DLD1 (cell line): ENCODE data around the gene MALRD1.

ENCODE experiments used
- in situ Hi-C: cut with HindIII; loops from 2 replicates; pipeline ENCODE4 v1.10.0; 2017; ENCODE audit warnings: low sequenced_read_pairs

Gene MALRD1

DNA sequence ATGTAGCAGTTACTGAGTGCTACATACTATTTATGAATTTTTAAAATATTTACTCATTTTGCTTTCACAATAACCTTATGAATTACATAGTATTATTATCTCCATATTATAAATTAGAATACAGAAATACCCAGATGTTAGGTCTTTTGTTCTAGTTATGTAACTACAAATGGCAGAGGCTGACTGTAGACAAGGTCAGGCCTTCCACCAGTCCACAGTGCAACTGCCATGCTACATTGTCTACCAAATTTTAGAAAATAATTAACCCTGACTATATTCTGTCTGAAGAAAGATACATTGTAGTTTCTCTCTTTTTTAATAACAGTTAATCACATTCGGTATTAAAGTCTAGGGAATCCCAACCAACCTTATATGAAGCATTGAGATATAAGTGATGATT, 280.9 kb downstream of the MALRD1 start:
- in situ Hi-C loops, result no loop called here

DNA sequence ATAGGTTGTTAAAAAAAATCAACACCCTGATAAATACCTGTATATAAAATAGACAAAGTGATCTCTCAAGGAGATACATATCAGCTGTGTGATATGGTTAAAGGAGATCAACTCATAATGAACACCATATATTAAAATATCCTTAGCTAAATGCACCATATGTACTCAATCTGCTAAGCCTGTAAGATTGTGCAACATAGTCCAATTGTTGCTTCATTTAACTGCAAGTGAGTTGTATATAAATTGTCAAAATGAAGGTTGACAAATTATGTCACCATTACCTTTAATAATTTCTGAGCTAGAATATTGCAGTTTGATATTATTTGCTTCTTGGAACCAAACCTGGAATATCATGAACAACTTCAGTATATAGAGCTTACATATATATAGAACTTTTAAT, 283.7 kb downstream of the MALRD1 start:
- in situ Hi-C loops, result no loop called here

DNA sequence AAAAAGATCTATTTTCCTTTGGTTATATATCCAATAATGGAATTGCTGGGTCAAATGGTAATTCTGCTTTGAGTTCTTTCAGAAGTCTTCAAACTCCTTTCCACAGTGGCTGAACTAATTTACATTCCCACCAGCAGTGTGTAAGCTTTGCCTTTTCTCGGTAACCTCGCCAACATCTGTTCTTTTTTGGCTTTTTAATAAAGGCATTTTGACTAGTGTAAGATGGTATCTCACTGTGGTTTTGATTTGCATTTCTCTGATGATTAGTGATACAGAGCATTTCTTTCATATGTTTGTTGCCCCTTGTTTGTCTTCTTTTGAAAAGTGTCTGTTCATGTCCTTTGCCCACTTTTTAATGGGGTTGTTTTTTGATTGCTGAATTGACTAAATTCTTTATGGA, 285.0 kb downstream of the MALRD1 start:
- in situ Hi-C loops, result no loop called here

DNA sequence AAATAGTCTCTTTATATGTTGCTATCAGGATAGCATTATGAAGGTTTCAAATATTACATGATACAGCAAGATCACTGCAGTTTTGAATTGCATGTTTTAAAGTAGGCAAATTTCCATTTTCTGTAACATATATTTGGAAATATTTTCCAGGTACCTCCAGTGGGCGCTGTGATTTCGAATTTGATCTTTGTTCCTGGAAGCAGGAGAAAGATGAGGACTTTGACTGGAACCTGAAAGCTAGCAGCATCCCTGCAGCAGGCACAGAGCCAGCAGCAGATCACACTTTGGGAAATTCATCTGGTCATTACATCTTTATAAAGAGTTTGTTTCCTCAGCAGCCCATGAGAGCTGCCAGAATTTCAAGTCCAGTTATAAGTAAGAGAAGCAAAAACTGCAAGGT, 299.0 kb downstream of the MALRD1 start:
- in situ Hi-C loops, result no loop called here

DNA sequence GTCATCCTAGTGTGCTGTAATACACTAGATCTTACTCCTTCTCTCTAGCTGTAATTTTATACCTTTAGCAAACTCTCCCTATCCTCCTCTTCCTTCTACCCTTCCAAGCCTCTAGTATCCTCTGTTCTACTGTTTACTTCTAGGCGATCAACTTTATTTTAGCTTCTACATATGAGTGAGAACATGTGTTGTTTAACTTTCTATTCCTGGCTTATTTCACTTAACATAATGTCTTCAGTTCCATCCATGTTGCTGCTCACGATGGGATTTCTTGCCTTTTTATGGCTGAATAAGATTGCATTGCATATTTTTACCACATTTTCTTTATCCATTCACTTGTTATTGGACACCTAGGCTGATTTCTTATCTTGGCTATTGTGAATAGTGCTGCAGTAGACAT, 318.6 kb downstream of the MALRD1 start:
- in situ Hi-C loops, result no loop called here

DNA sequence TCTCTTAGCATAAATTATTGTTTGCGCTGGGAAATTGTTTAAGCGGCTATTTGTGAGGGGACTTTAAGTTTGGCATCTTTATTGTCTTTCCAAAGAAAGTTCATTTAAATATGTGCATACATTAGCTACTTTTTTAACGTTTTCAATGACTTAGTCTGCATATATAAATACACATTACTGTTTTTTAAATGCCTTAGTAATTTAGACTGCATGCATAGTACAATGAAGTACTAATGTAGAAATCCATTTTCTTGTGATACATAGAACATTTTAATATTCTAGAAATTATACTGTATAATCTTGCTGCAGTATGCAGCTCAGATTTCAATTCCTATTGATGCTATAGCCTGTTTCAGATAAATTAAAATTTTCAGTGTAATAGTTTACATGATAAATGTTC, 325.4 kb downstream of the MALRD1 start:
- in situ Hi-C loops, result no loop called here

DNA sequence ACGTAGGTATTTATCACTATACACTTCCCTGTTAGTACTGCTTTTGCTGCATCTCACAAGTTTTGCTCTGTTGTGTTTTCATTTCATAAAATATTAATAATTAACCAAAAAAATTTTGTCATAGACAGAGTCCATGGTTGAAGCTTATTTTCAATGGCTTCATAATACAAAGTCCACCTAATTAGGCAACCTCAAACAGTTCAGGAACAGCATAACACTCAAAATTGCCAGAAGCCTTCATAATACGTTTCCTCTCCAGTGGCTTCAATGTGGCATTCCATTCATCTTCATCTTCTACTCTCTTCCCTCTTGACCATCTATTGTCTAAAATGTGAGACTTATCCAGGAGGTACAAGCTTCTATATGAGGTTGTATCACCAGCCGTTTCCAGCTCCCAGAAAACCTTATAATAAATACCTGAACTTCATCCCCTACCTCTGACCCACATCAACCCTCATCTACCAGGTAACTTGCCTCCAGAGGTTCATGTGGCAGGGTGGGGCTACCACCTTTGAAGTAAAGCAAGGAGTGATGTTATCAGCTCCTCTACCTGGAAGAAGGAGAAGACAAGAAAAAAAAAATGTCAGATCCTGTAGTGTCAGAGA, 337.3 kb downstream of the MALRD1 start:
- in situ Hi-C loops, result no loop called here

DNA sequence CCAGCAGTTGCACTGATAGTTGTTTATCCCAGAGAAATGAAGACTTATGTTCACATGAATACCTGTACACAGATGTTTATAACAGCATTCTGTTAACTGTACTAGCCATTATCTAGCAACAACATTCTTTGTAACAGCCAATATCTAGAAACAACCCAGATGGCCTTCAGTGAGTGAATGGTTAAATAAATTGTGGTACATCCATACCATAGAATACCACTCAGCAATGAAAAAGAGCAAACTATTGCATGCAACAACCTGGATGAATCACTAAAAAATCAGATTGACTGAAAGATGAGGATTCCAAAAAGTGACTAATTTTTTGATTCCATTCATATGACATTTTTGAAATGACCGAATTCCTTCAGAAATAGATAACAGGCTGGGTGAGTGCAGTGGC, 360.3 kb downstream of the MALRD1 start:
- in situ Hi-C loops, result no loop called here

DNA sequence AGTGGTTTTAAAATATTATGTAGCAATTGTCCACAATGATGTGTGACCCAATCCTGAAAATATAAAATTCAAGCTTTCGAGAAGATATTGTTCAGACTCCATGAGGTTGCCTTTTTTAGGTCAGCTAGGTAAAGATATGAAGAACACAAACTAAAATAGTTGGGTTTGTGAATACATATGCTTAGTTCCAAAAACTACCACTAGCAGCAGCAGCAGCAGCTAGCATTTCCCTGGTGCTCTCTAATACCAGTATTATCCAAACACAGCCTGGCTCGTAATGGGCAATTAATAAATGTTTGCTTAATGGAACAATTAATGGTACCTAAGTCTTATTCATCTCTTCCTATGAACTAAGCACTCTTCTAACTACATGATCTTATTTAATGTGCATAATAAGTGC, 362.5 kb downstream of the MALRD1 start:
- in situ Hi-C loops, result no loop called here

DNA sequence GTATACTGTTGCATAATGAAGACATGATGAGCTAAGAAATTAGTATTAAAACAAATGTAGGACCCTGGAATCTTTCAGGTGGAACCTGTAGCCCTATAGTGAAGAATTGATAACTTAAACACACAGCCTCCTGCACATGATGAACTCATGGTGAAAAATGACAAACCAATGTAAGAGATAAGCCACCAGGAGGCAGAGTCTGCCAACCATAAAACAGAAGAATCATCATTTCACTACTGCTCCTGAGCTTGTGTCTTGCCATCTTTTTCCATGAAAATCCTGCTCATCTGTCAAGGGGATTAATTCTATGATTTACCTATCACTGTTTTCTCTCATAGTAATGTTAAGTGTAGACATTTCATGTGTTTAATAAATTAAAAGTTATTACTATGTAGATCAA, 363.9 kb downstream of the MALRD1 start:
- in situ Hi-C loops, result no loop called here

DNA sequence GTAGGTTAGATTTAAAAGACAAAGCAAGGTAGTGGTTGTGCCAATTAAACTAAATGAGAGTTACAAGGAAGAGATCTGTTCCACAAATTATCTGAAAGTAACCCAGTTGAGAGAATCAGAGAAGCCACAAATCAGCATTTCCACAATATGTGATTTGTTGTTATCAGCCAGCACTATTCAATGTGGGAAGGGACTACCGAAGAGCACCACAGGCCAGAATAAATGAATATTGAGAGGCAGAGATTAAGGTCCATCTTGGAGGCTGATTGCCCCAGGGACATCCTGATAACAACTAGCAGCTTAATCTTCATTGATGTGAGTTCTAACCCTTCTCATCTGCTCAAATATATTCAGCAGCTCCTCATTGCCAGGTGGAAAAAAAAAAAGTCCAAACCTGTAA, 367.6 kb downstream of the MALRD1 start:
- in situ Hi-C loops, result no loop called here

DNA sequence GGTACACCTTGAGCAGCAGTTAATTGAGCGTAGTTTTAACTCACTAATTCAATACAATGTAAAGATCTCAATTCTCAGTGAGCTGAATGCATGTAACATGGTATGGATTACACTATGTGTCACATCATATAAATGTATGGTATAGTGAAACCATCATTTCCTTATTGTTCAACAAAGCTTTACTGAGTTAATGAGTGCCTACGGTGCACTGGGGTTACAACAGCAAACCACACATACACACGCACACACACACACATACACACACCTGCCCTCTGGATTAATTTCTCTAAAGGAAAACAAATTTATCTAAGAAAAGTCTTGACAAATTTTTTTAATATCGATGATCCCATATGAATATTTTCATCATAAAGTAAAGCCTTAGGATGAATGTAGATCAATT, 369.1 kb downstream of the MALRD1 start:
- in situ Hi-C loops, result no loop called here

DNA sequence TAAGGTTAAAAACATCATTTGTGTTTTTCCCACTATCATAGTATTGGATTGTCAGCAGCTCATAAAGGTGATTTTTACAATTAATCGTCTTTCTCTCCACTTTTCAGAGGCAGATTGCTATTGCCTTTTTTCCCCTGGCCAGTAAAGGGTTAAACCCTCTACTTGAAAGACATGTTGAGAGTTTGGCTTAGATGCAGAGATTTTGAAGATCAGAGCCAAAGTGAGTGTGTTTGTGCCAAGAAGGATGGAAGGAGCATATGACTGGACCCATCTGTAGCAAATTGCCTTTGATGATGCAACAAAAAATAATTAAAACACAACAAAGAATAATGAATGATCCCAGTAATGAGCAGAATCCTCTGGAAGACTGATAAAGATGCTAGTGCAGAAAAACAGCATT, 373.1 kb downstream of the MALRD1 start:
- in situ Hi-C loops, result no loop called here

DNA sequence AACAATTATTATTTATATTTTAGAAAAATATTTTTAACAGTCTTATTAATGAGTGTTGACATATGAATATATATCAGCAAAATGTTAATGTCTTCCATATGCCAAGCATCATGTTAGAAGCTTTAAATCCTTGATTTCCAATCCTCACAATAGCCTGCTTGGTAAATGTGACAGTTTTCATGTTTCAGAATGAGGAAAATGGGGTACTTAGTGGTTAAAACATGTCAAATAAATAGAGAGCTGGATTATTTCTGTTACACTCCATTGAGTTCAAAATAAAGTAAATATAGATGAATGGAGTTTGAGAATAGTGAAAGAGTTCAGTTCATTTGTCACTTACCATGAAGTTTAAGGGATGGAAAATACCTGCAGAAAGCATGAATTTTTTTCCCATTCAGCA, 377.4 kb downstream of the MALRD1 start:
- in situ Hi-C loops, result no loop called here

DNA sequence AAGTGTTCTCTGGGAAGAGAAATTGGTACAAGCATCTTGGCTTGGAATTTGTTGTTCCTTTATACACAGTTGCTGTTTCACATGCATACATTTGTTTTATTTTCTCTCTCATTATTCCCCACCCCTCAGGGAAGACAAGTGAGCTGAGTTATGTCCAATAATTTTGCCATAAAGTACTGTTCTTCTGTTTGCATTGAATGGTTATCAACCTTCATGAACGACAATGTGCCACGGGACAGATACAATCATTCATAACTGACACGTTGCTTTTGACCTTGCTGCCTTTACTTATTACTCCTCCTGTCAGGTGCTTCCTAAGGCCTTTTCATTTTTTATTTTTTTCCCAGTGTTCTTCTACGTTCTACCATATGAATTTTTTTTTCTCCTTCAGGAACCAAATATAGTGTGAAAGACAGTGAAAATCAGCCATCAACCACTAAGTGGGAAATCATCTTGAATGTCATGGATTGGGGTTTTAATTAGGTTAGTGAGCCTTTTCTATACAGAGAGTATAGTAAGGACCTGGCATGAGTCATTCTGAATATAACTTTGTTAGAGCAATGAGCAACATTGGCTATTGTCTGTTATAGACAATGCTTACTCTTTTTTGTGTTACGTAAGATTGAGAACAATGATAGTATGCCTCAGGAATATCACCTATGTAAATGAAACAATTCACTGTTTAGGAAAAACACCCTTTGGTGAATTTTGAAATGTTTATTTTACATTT, 383.2 kb downstream of the MALRD1 start:
- in situ Hi-C loops, result no loop called here

DNA sequence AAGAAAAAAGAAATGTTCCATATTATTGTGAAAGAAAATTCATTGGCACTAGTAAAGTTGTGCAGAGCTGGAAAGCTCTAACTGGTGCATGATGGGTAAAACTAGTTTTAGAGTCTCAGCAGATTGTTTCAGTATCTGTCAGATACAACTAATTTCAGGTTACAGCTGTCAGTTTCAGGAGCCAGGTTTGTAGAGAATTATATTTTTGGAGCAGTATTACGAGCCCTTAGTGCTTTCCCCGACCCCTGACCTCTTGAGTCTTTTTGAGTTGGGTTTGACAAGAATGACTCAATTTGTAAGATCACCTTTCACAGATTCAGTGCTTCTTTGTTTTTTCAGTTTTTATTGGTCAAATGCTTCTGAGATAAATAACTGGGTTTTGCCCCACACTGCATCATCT, 401.3 kb downstream of the MALRD1 start:
- in situ Hi-C loops, result no loop called here

DNA sequence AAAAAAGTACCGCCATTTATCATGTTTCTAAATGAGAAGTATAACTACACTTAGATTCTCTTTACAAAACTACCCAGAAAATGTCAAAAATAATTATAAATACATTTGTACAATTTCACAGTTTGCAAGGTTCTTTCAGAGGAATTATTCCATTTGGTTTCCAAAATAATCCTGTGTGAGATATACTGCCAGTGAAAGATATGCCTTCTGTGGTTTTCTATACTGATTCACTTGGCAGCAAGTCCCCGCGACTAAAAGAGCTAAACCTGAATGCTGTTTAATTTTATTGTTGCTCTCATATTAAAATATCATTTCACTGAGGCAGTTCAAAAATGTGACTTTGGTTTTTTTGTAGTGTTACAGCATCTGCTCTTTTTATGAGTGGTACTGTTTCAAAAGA, 402.8 kb downstream of the MALRD1 start:
- in situ Hi-C loops, result no loop called here

DNA sequence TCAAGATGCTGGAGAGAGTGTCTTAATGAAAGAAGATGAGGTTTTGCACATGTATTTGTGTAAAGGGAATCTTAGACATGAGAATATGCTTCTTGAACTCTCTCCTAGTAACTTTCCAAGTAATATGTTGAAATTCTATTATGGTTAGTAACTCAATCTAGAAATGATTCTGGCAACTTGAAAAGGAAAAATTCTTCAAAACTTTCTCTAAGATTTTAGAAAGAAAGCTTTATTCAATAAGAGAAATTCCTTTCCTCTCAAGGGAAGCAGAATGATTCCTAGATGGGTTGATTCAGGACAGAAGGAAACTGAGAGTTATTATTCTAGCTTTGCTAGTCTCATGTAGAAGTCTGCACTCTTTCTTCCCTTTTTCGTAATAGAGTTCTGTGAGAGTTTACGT, 403.3 kb downstream of the MALRD1 start:
- in situ Hi-C loops, result no loop called here

DNA sequence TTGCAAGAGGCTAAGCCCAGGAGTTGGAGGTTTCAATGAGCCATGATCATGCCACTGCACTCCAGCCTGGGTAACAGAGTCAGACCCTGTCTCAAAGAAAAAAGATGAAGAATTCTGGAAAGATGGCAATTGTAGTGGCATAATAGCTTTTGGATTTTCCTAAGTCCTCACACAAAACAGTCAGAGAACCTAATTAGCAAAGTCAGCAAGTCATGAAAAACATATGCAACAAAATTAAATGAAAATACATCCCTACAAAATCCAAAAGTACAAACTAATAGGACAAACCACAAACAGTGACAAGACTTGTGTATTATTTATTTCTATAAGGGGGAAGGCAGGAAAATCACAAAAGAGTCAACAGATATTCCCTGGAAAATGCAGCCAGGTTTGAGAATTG, 405.4 kb downstream of the MALRD1 start:
- in situ Hi-C loops, result no loop called here

DNA sequence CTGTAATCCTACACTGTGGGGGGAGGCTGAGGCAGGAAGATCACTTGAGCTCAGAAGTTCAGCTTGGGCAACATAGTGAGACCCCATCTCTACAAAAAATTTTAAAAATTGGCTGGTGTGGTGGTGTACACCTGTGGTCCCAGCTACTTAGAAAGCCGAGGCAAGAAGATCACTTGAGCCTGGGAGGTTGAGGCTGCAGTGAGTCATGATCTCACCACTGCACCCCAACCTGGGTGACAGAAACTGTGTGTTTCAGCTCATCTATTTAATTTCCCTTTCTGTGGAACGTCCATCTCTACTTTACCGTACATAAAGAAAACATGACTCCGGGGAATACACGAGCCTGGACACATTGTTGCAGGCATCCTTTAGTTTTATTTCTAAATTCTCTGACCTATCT, 413.0 kb downstream of the MALRD1 start:
- in situ Hi-C loops, result no loop called here

DNA sequence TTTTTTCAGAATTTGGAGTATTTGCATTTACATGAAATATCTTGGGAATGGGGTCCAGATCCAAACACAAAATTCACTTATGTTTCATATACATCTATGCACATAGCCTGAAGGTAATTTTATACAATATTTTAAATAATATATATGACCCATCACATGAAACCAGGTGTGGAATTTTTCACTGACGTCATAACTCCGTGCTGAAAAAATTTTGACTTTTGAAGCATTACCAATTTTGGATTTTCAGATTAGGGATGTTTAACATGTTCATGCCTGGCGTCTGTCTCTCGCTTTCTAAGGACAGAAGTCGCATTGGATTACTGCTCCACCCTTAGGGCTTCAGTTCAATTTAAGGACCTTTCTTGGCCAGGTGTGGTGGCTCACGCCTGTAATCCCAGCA, 418.1 kb downstream of the MALRD1 start:
- in situ Hi-C loops, result no loop called here

DNA sequence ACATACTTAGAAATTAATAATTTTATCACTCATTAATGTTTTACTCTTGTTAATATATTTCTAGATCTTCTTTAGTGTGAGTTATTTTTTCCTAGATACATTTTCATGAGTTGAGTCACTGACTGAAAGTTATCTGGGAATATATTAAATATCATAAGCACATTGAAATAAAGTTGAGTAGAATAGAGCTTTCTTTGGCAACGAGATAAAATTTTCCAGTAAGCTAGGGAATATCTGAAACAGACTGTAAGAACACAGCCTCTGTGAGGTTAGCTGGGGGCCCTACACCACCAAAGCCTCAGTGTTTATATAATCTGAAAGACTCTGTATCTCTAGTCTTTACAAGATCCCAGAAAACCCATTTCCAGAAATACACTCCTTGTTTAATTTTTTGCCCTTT, 419.8 kb downstream of the MALRD1 start:
- in situ Hi-C loops, result no loop called here

DNA sequence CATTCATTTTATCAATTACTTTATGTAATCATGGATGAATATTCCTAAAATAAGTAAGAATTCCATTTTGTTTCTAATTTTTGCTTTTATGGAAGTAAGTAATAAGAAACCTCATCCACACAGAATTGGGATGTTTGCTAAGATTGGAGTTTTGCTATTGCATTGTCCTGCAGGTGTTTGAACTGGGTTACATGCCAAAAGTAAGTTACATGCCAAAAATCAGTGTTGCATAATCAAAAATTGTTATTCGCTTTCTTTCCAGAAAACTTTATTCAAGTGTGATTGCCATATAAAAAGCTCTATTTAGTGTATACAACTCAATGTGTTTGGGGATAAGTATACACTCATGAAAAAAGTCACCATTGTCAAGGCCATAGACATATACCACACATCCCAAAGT, 420.9 kb downstream of the MALRD1 start:
- in situ Hi-C loops, result no loop called here
